CD4-positive, alpha-beta memory T cell (primary cell): ENCODE results near the gene FAM174B. TPM values are rescaled to one million over a fixed set of nuclear protein-coding genes. Genes with fewer than 3 reads are reported as not detected.
A peak's percentile ranks its signal among the peaks of the same experiment; 100 is the strongest.

ENCODE experiments used
- CTCF ChIA-PET: fragments of 350-600 bp; sonication (Branson Sonifier 250); formaldehyde crosslinking; loops from one replicate; lab custom pipeline; 2021; ENCODE audit warnings: inconsistent platforms; ENCODE audit not compliant: partially characterized antibody; lab: Charles Lee
- POLR2A ChIA-PET: fragments of 350-600 bp; sonication (Branson Sonifier 250); formaldehyde crosslinking; loops from one replicate; lab custom pipeline; 2021; ENCODE audit not compliant: partially characterized antibody; lab: Charles Lee
- DNase-seq, 5 donors: peaks; one replicate each; pipeline versions ENCODE4 v3.0.0 to v3.0.0-alpha.2; 2020 to 2022; ENCODE audit warnings: mixed read lengths in 1 of 5
- H3K27ac ChIP-seq: one replicate; pipeline ENCODE4 v1.7.0; 2013; ENCODE audit warnings: low read depth, low read length
- H3K27me3 ChIP-seq: 2 replicates; pipeline ENCODE4 v1.7.0; 2013; ENCODE audit warnings: mild to moderate bottlenecking, low read length, moderate library complexity; ENCODE audit not compliant: insufficient read depth
- H3K36me3 ChIP-seq: 2 replicates; pipeline ENCODE4 v1.7.0; 2013; ENCODE audit warnings: mild to moderate bottlenecking, low read length, moderate library complexity; ENCODE audit not compliant: insufficient read depth
- H3K4me1 ChIP-seq: 2 replicates; pipeline ENCODE4 v1.7.0; 2013; ENCODE audit warnings: mild to moderate bottlenecking, low read length, moderate library complexity; ENCODE audit not compliant: insufficient read depth
- H3K4me3 ChIP-seq, 2 donors: one replicate each; pipeline ENCODE4 v1.7.0; 2013; ENCODE audit warnings: low read length in 2 of 2, mild to moderate bottlenecking in 1 of 2
- H3K9me3 ChIP-seq, 2 donors: one replicate each; pipeline ENCODE4 v1.7.0; 2013; ENCODE audit warnings: low read length in 2 of 2, control low read depth in 1 of 2; ENCODE audit not compliant: control insufficient read depth in 1 of 2
- H3K27ac Mint-ChIP-seq, 7 donors: one replicate each; pipeline ENCODE4 v1.8.0; 2020 to 2021; ENCODE audit warnings: mixed read lengths in 7 of 7, mild to moderate bottlenecking in 6 of 7, inconsistent platforms in 3 of 7, moderate library complexity in 3 of 7
- H3K27me3 Mint-ChIP-seq, 2 donors: one replicate each; pipeline ENCODE4 v1.8.0; 2020 to 2021; ENCODE audit warnings: mixed read lengths in 2 of 2
- H3K36me3 Mint-ChIP-seq, 2 donors: one replicate each; pipeline ENCODE4 v1.8.0; 2020 to 2021; ENCODE audit warnings: mixed read lengths in 2 of 2, inconsistent platforms in 1 of 2, mild to moderate bottlenecking in 1 of 2
- H3K4me1 Mint-ChIP-seq, 4 donors: one replicate each; pipeline ENCODE4 v1.8.0; 2020 to 2021; ENCODE audit warnings: mixed read lengths in 4 of 4, mild to moderate bottlenecking in 1 of 4
- H3K4me3 Mint-ChIP-seq, 8 donors: one replicate each; pipeline ENCODE4 v1.8.0; 2020 to 2021; ENCODE audit warnings: mixed read lengths in 8 of 8, mild to moderate bottlenecking in 7 of 8, moderate library complexity in 6 of 8, inconsistent platforms in 3 of 8
- H3K9me3 Mint-ChIP-seq, 8 donors: one replicate each; pipeline ENCODE4 v1.8.0; 2020 to 2021; ENCODE audit warnings: mixed read lengths in 8 of 8, mild to moderate bottlenecking in 5 of 8, inconsistent platforms in 3 of 8, moderate library complexity in 1 of 8
- intact Hi-C: fragments of 100-400 bp; cut with micrococcal nuclease; formaldehyde crosslinking; loops from one replicate; pipeline ENCODE4 v1.15.1; 2023
- polyA plus RNA-seq, 2 donors: library from polyadenylated mRNA; unstranded; fragments of 300-500 nt; fragmentation: Illumina TruSeq; gene quantifications; one replicate each; pipeline ENCODE4 v1.2.3, GENCODE V29; 2021
- total RNA-seq, 2 experiments: library from RNA; stranded (reverse); gene quantifications; one replicate each; pipeline ENCODE4 v1.2.3, GENCODE V29; 2021

The FAM174B gene
- total RNA-seq (1 to 10 TPM; 6.6 to 8.3 TPM), polyA plus RNA-seq (1 to 10 TPM; 2.4 to 3.3 TPM)

- Histone ChIP-seq H3K9me3 (no peaks in the 10 kb centered on the region), H3K4me1 (peaks cover 5% of the 10 kb centered on the region), H3K4me3 (no peak within 1 kb of the TSS), H3K36me3 (no peaks in the 10 kb centered on the region), H3K27me3 (no peaks in the 10 kb centered on the region), H3K27ac (no peak within 1 kb of the TSS)
- no peak within 1 kb of the TSS for H3K27ac Mint-ChIP-seq
- H3K4me3 Mint-ChIP-seq, result peak within 1 kb of the TSS; percentile 54 to 84 (median 68)
- H3K9me3 Mint-ChIP-seq, result peaks cover 0 to 4% (median 2%) of the 10 kb centered on the region in 8 donors
- DNase-seq, result no peak
- H3K4me1 Mint-ChIP-seq, result peaks cover 2 to 13% (median 6%) of the 10 kb centered on the region in 4 donors
- ChIA-PET POLR2A (no interaction called here), CTCF (no interaction called here)
- intact Hi-C loops, result no loop called here
- H3K36me3 Mint-ChIP-seq, result no peaks in the 10 kb centered on the region
- H3K27me3 Mint-ChIP-seq, result peaks cover 32 to 37% of the 10 kb centered on the region in 2 donors
Observed at GRCh38 chr15:92655178-92655995, at the start of gene FAM174B. Gene FAM174B, minus strand, starts transcription at chr15:92655775.

- Mint-ChIP-seq H3K36me3 (peaks cover 1 to 8% of the 10 kb centered on the region in 2 donors), H3K27me3 (peaks cover 7 to 16% of the 10 kb centered on the region in 2 donors), H3K4me1 (no peaks in the 10 kb centered on the region), H3K9me3 (peaks cover 0 to 14% (median 9%) of the 10 kb centered on the region in 8 donors), H3K4me3 (no peak overlapping the region), H3K27ac (no peak overlapping the region)
- H3K9me3 ChIP-seq, result no peaks in the 10 kb centered on the region
- POLR2A ChIA-PET, result interaction anchor here (0.7 kb wide), 1 partner anchor 211 kb away, joined by 3 read pairs; no protein-coding TSS in a partner anchor
- H3K27me3 ChIP-seq, result no peaks in the 10 kb centered on the region
- intact Hi-C loops, result no loop called here
- no peaks in the 10 kb centered on the region for H3K36me3 ChIP-seq
- no peaks in the 10 kb centered on the region for H3K4me1 ChIP-seq
- H3K27ac ChIP-seq, result no peak overlapping the region
- no peak for DNase-seq
- CTCF ChIA-PET, result interaction anchor here (1.9 kb wide), 1 partner anchor 19 kb away, joined by 8 read pairs; no protein-coding TSS in a partner anchor
- H3K4me3 ChIP-seq, result no peak overlapping the region
Observed at GRCh38 chr15:92696096-92696495, 40.5 kb upstream of the FAM174B start.

- Mint-ChIP-seq H3K27me3 (peaks cover 5 to 23% of the 10 kb centered on the region in 2 donors), H3K4me1 (no peaks in the 10 kb centered on the region), H3K36me3 (peaks cover 7% of the 10 kb centered on the region in 2 donors), H3K27ac (no peak overlapping the region), H3K4me3 (no peak overlapping the region), H3K9me3 (peaks cover 0 to 17% (median 10%) of the 10 kb centered on the region in 8 donors)
- ChIA-PET POLR2A (no interaction called here), CTCF (no interaction called here)
- H3K27ac ChIP-seq, result no peak overlapping the region
- no peaks in the 10 kb centered on the region for H3K27me3 ChIP-seq
- no peak for DNase-seq
- no peaks in the 10 kb centered on the region for H3K36me3 ChIP-seq
- no peaks in the 10 kb centered on the region for H3K4me1 ChIP-seq
- intact Hi-C loops, result no loop called here
- no peak overlapping the region for H3K4me3 ChIP-seq
- no peaks in the 10 kb centered on the region for H3K9me3 ChIP-seq
Observed at GRCh38 chr15:92693691-92694331, 38.2 kb upstream of the FAM174B start.

GRCh38 chr15:92690395-92690794, 34.8 kb upstream of the FAM174B start:
- no peak for DNase-seq
- Mint-ChIP-seq H3K27me3 (peaks cover 4 to 17% of the 10 kb centered on the region in 2 donors), H3K27ac (no peak overlapping the region), H3K9me3 (peaks cover 0 to 29% (median 16%) of the 10 kb centered on the region in 8 donors), H3K4me3 (no peak overlapping the region), H3K4me1 (no peaks in the 10 kb centered on the region), H3K36me3 (peaks cover 0 to 5% of the 10 kb centered on the region in 2 donors)
- H3K36me3 ChIP-seq, result no peaks in the 10 kb centered on the region
- H3K9me3 ChIP-seq, result no peaks in the 10 kb centered on the region
- intact Hi-C loops, result no loop called here
- no peaks in the 10 kb centered on the region for H3K4me1 ChIP-seq
- H3K27ac ChIP-seq, result no peak overlapping the region
- H3K27me3 ChIP-seq, result no peaks in the 10 kb centered on the region
- no peak overlapping the region for H3K4me3 ChIP-seq
- ChIA-PET POLR2A (no interaction called here), CTCF (no interaction called here)

GRCh38 chr15:92687746-92688145, 32.2 kb upstream of the FAM174B start:
- peaks cover 9 to 26% of the 10 kb centered on the region in 2 donors for H3K27me3 Mint-ChIP-seq
- peaks cover 0 to 29% (median 16%) of the 10 kb centered on the region in 8 donors for H3K9me3 Mint-ChIP-seq
- no peak overlapping the region for H3K4me3 Mint-ChIP-seq
- no peaks in the 10 kb centered on the region for H3K4me1 Mint-ChIP-seq
- Histone ChIP-seq H3K36me3 (no peaks in the 10 kb centered on the region), H3K4me1 (no peaks in the 10 kb centered on the region), H3K4me3 (no peak overlapping the region), H3K27me3 (no peaks in the 10 kb centered on the region), H3K9me3 (no peaks in the 10 kb centered on the region), H3K27ac (no peak overlapping the region)
- DNase-seq, result no peak
- intact Hi-C loops, result no loop called here
- CTCF ChIA-PET, result no interaction called here
- H3K36me3 Mint-ChIP-seq, result peaks cover 0 to 5% of the 10 kb centered on the region in 2 donors
- POLR2A ChIA-PET, result no interaction called here
- no peak overlapping the region for H3K27ac Mint-ChIP-seq

GRCh38 chr15:92687195-92687602, 31.6 kb upstream of the FAM174B start:
- Histone ChIP-seq H3K9me3 (no peaks in the 10 kb centered on the region), H3K36me3 (no peaks in the 10 kb centered on the region), H3K4me1 (no peaks in the 10 kb centered on the region), H3K4me3 (no peak overlapping the region), H3K27me3 (no peaks in the 10 kb centered on the region), H3K27ac (no peak overlapping the region)
- no peaks in the 10 kb centered on the region for H3K4me1 Mint-ChIP-seq
- H3K9me3 Mint-ChIP-seq, result peaks cover 0 to 29% (median 16%) of the 10 kb centered on the region in 8 donors
- no peak for DNase-seq
- H3K27ac Mint-ChIP-seq, result no peak overlapping the region
- H3K4me3 Mint-ChIP-seq, result no peak overlapping the region
- POLR2A ChIA-PET, result no interaction called here
- CTCF ChIA-PET, result no interaction called here
- peaks cover 9 to 28% of the 10 kb centered on the region in 2 donors for H3K27me3 Mint-ChIP-seq
- intact Hi-C loops, result no loop called here
- H3K36me3 Mint-ChIP-seq, result peaks cover 0 to 5% of the 10 kb centered on the region in 2 donors

- H3K36me3 ChIP-seq, result no peaks in the 10 kb centered on the region
- peaks cover 0 to 15% (median 7%) of the 10 kb centered on the region in 8 donors for H3K9me3 Mint-ChIP-seq
- no peak overlapping the region for H3K4me3 ChIP-seq
- peaks cover 9 to 31% of the 10 kb centered on the region in 2 donors for H3K27me3 Mint-ChIP-seq
- H3K4me3 Mint-ChIP-seq, result no peak overlapping the region
- H3K9me3 ChIP-seq, result no peaks in the 10 kb centered on the region
- POLR2A ChIA-PET, result no interaction called here
- CTCF ChIA-PET, result no interaction called here
- DNase-seq, result no peak
- H3K27ac ChIP-seq, result no peak overlapping the region
- no peaks in the 10 kb centered on the region for H3K27me3 ChIP-seq
- no peaks in the 10 kb centered on the region for H3K36me3 Mint-ChIP-seq
- H3K27ac Mint-ChIP-seq, result no peak overlapping the region
- no peaks in the 10 kb centered on the region for H3K4me1 ChIP-seq
- intact Hi-C loops, result no loop called here
- no peaks in the 10 kb centered on the region for H3K4me1 Mint-ChIP-seq
Observed at GRCh38 chr15:92683511-92683834, 27.9 kb upstream of the FAM174B start.
